H1 (cell line): Measurements from ENCODE around the gene WNK2. TPM values are rescaled to one million over a fixed set of nuclear protein-coding genes. Genes with fewer than 3 reads are reported as not detected.

ENCODE experiments used
- KDM4A ChIP-seq: IDR thresholded peaks from one replicate; pipeline ENCODE4 v1.7.1; 2012; ENCODE audit warnings: low read depth, mild to moderate bottlenecking, moderate library complexity, low read length, inconsistent platforms; ENCODE audit not compliant: severe bottlenecking
- YY1 ChIP-seq: IDR thresholded peaks from 2 replicates; pipeline ENCODE4 v1.6.1; 2011; ENCODE audit warnings: low read depth, mild to moderate bottlenecking, low read length
- polyA plus RNA-seq, 7 experiments: library from polyadenylated mRNA; depleted of rRNA in 3 of 7; stranded (reverse) in 5 of 7; unstranded in 2 of 7; fragments of >200 nt in 5 of 7; fragments of 200-250 nt in 2 of 7; gene quantifications; 1 replicate in 5 of 7; 2 replicates in 1 of 7; 4 replicates in 1 of 7; pipeline versions ENCODE4 v1.2.1 to v1.2.3, GENCODE V29; 2011 to 2013; ENCODE audit warnings: missing spikeins in 2 of 7, mixed read lengths in 2 of 7
- total RNA-seq: library from RNA; stranded (reverse); fragmentation: NEBNext Ultra II Directional; extraction: Animal tissue kit (Norgen Biotek cat#: 25700); gene quantifications from 2 replicates; pipeline ENCODE4 v1.2.1, GENCODE V29; 2021
- TF ChIP-seq, protein P1 (sequence below): fragments of 300-600 bp; sonication (generic); IDR thresholded peaks from 2 replicates; pipeline ENCODE4 v1.7.1; 2012; ENCODE audit warnings: low read length, moderate library complexity, mild to moderate bottlenecking, inconsistent platforms; ENCODE audit not compliant: insufficient replicate concordance

The WNK2 gene
- total and polyA plus RNA-seq, 2 of the 8 experiments (the other 6 are each of a cell fraction or from before 2014, with no cell fraction given): 12.0 to 87.2 TPM

DNA sequence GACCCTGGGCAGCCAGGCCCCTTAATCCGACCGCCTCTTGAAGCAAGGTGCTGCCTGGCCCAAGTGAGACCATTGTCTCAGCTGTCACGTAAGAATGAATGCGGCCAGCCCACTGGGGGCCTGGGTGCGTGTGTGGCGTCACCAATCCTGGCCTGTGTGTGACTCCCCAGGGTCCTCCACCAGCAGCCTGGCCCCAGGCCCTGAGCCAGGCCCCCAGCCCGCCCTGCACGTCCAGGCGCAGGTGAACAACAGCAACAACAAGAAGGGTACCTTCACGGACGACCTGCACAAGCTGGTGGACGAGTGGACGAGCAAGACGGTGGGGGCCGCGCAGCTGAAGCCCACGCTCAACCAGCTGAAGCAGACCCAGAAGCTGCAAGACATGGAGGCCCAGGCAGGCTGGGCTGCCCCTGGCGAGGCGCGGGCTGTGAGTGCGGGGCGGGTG is 124.2 kb downstream of the WNK2 start (continued):
- TF ChIP-seq, protein P1, sequence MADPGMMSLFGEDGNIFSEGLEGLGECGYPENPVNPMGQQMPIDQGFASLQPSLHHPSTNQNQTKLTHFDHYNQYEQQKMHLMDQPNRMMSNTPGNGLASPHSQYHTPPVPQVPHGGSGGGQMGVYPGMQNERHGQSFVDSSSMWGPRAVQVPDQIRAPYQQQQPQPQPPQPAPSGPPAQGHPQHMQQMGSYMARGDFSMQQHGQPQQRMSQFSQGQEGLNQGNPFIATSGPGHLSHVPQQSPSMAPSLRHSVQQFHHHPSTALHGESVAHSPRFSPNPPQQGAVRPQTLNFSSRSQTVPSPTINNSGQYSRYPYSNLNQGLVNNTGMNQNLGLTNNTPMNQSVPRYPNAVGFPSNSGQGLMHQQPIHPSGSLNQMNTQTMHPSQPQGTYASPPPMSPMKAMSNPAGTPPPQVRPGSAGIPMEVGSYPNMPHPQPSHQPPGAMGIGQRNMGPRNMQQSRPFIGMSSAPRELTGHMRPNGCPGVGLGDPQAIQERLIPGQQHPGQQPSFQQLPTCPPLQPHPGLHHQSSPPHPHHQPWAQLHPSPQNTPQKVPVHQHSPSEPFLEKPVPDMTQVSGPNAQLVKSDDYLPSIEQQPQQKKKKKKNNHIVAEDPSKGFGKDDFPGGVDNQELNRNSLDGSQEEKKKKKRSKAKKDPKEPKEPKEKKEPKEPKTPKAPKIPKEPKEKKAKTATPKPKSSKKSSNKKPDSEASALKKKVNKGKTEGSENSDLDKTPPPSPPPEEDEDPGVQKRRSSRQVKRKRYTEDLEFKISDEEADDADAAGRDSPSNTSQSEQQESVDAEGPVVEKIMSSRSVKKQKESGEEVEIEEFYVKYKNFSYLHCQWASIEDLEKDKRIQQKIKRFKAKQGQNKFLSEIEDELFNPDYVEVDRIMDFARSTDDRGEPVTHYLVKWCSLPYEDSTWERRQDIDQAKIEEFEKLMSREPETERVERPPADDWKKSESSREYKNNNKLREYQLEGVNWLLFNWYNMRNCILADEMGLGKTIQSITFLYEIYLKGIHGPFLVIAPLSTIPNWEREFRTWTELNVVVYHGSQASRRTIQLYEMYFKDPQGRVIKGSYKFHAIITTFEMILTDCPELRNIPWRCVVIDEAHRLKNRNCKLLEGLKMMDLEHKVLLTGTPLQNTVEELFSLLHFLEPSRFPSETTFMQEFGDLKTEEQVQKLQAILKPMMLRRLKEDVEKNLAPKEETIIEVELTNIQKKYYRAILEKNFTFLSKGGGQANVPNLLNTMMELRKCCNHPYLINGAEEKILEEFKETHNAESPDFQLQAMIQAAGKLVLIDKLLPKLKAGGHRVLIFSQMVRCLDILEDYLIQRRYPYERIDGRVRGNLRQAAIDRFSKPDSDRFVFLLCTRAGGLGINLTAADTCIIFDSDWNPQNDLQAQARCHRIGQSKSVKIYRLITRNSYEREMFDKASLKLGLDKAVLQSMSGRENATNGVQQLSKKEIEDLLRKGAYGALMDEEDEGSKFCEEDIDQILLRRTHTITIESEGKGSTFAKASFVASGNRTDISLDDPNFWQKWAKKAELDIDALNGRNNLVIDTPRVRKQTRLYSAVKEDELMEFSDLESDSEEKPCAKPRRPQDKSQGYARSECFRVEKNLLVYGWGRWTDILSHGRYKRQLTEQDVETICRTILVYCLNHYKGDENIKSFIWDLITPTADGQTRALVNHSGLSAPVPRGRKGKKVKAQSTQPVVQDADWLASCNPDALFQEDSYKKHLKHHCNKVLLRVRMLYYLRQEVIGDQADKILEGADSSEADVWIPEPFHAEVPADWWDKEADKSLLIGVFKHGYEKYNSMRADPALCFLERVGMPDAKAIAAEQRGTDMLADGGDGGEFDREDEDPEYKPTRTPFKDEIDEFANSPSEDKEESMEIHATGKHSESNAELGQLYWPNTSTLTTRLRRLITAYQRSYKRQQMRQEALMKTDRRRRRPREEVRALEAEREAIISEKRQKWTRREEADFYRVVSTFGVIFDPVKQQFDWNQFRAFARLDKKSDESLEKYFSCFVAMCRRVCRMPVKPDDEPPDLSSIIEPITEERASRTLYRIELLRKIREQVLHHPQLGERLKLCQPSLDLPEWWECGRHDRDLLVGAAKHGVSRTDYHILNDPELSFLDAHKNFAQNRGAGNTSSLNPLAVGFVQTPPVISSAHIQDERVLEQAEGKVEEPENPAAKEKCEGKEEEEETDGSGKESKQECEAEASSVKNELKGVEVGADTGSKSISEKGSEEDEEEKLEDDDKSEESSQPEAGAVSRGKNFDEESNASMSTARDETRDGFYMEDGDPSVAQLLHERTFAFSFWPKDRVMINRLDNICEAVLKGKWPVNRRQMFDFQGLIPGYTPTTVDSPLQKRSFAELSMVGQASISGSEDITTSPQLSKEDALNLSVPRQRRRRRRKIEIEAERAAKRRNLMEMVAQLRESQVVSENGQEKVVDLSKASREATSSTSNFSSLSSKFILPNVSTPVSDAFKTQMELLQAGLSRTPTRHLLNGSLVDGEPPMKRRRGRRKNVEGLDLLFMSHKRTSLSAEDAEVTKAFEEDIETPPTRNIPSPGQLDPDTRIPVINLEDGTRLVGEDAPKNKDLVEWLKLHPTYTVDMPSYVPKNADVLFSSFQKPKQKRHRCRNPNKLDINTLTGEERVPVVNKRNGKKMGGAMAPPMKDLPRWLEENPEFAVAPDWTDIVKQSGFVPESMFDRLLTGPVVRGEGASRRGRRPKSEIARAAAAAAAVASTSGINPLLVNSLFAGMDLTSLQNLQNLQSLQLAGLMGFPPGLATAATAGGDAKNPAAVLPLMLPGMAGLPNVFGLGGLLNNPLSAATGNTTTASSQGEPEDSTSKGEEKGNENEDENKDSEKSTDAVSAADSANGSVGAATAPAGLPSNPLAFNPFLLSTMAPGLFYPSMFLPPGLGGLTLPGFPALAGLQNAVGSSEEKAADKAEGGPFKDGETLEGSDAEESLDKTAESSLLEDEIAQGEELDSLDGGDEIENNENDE: no peak
- TF ChIP-seq KDM4A (no peak), YY1 (no peak)
